ENCODE results near the gene EEF2K.

- TF ChIP-seq CTCF (CRISPR knock-in tag; IDR thresholded peaks at IDR 0.05) (no peak), AKAP8 (CRISPR knock-in tag; IDR thresholded peaks at IDR 0.05) (no peak), PHF8 (CRISPR knock-in tag; IDR thresholded peaks at IDR 0.05) (no peak), EP300 (IDR thresholded peaks at IDR 0.05; ENCODE audit: low read depth in 2 of 2, low read length in 2 of 2) (no peak), EP300 (CRISPR knock-in tag; IDR thresholded peaks at IDR 0.05; ENCODE audit: borderline replicate concordance) (no peak)
These were observed 107.1 kb downstream of the EEF2K start for GRCh38 chr16:22312897-22313781.

Data from HepG2 (cell line).